ENCODE measurements around the gene TRNAU1AP. TPM values are rescaled to one million over a fixed set of nuclear protein-coding genes. Genes with fewer than 3 reads are reported as not detected.
"Not testable (repeated sequence)": the region's sequence is repeated elsewhere in the genome, so short reads cannot be mapped to it uniquely, and the experiment has no call there.

TRNAU1AP gene
- total RNA-seq, 1 donor from 2014 or later, result 11.0 TPM

DNA sequence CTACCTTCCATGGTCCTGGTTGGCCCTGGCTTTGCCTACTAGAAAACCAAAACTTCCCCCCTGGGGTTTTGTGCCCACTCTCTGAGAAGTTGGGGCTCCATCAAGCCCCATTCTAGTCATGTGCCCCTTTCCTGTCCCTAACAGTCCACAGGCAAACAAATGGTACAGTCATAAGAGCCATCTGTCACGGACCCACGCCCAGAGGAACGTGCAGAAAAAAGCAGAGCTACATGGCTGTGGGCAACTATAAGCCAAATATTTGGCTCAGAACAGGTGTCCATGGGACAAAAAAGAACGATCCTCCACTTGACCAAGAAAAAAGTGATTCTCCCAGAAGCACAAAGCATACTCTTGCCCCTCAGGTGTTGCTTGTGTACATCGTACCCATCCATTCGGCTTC lies 14.6 kb upstream of the TRNAU1AP start:
- no peak for DNase-seq (ENCODE audit: low spot score in 2 of 2)
- H3K36me3 ChIP-seq, result peaks cover 0 to 5% of the 10 kb centered on the region in 2 donors
- intact Hi-C loops (cut with DNase I), result no loop called here

DNA sequence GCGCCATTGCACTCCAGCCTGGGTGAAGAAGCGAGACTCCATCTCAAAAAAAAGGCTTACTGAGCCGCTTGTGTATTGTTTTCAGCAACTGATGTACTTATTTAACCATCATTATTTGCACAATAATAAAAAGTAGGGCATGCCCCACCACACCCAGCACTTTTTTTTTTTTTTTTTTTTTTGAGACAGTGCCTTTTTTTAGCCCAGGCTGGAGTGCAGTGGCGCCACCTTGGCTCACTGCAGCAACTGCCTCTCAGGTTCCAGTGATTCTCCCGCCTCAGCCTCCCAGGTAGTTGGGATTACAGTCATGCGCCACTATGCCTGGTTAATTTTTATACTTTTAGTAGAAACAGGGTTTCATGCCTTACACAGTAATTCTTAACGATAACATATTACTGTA lies 12.2 kb upstream of the TRNAU1AP start:
- TF ChIP-seq, protein P1, sequence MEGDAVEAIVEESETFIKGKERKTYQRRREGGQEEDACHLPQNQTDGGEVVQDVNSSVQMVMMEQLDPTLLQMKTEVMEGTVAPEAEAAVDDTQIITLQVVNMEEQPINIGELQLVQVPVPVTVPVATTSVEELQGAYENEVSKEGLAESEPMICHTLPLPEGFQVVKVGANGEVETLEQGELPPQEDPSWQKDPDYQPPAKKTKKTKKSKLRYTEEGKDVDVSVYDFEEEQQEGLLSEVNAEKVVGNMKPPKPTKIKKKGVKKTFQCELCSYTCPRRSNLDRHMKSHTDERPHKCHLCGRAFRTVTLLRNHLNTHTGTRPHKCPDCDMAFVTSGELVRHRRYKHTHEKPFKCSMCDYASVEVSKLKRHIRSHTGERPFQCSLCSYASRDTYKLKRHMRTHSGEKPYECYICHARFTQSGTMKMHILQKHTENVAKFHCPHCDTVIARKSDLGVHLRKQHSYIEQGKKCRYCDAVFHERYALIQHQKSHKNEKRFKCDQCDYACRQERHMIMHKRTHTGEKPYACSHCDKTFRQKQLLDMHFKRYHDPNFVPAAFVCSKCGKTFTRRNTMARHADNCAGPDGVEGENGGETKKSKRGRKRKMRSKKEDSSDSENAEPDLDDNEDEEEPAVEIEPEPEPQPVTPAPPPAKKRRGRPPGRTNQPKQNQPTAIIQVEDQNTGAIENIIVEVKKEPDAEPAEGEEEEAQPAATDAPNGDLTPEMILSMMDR (IDR thresholded peaks at IDR 0.05), result no peak
- H3K36me3 ChIP-seq, result peaks cover 0 to 5% of the 10 kb centered on the region in 2 donors
- intact Hi-C loops (cut with DNase I), result no loop called here
- H3K4me3 ChIP-seq, result no peak overlapping the region
- DNase-seq (ENCODE audit: low spot score in 2 of 2), result no peak
- H3K4me1 ChIP-seq, result no peaks in the 10 kb centered on the region
- no peaks in the 10 kb centered on the region for H3K27me3 ChIP-seq
- no peak overlapping the region for H3K27ac ChIP-seq
- H3K9me3 ChIP-seq, result no peaks in the 10 kb centered on the region

More for the DNA sequence above, 14.6 kb upstream of the TRNAU1AP start:
- Histone ChIP-seq H3K4me1 (no peaks in the 10 kb centered on the region), H3K27me3 (no peaks in the 10 kb centered on the region), H3K4me3 (no peak overlapping the region), H3K27ac (no peak overlapping the region), H3K9me3 (no peaks in the 10 kb centered on the region)
- TF ChIP-seq, protein P1 (IDR thresholded peaks at IDR 0.05), result no peak

DNA sequence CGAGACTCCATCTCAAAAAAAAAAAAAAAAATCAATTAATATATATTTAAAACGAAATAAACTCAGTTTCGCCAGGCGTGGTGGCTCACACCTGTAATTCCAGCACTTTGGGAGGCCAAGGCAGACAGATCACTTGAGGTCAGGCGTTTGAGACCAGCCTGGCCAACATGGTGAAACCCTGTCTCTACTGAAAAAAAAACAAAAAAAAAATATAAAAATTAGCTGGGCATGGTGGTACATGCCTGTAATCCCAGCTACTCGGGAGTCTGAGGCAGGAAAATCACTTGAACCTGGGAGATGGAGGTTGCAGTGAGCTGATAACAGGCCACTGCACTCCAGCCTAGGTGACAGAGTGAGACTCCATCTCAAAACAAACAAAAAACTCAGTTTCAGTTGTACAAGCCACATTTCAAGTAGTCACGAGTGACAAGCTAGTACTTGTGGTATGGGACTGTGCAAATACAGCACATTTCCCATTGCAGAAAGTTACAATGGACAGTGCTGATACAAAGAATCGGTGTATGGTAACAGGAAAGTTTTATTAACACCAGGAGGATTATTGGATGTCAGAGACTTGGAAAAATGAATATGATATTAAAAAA lies 11.4 kb upstream of the TRNAU1AP start:
- intact Hi-C loops (cut with DNase I); H3K9me3 ChIP-seq; H3K27ac ChIP-seq; H3K27me3 ChIP-seq; DNase-seq (ENCODE audit: low spot score in 2 of 2); H3K36me3 ChIP-seq; H3K4me3 ChIP-seq; H3K4me1 ChIP-seq: not testable (repeated sequence)

DNA sequence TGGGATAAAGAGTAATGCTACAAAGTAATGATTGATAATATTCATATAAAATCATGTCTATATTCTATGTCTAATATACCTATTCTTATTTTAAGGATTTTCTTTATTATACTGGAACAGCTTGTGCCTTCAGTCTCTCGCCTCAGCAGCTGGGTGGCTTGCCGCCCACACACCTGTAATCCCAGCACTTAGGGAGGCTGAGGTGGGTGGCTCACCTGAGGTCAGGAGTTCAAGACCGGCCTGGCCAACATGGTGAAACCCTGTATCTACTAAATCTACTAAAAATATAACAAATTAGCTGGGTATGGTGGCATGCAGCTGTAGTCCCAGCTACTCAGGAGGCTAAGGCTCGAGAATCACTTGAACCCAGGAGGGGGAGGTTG lies 7.6 kb upstream of the TRNAU1AP start:
- TF ChIP-seq, protein P1 (IDR thresholded peaks at IDR 0.05), result no peak
- Histone ChIP-seq H3K36me3 (no peaks in the 10 kb centered on the region), H3K9me3 (no peaks in the 10 kb centered on the region), H3K27me3 (no peaks in the 10 kb centered on the region), H3K4me3 (no peak overlapping the region), H3K4me1 (no peaks in the 10 kb centered on the region), H3K27ac (no peak overlapping the region)
- intact Hi-C loops (cut with DNase I), result no loop called here
- no peak for DNase-seq (ENCODE audit: low spot score in 2 of 2)

DNA sequence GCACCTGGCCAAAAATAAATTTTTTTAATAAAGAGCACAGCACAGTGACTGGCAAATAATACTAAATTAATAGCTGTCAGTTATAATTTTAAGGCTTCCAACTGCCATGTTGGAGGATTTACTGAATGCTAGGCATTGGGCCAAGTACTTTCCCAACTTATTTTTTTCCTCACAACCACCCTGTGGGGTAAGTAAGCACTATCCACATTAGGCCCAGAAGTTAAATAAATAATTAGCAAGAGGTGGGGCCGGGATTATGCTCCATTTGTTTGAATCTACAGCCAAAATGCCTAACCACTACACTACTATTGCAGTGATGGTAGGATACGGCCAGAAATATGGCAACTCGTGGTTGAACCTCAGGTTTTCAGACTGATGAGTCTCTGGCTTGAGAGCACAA lies 4.6 kb upstream of the TRNAU1AP start:
- intact Hi-C loops (cut with DNase I), result no loop called here
- TF ChIP-seq, protein P1 (IDR thresholded peaks at IDR 0.05), result no peak
- H3K36me3 ChIP-seq, result no peaks in the 10 kb centered on the region
- no peak overlapping the region for H3K27ac ChIP-seq
- H3K27me3 ChIP-seq, result no peaks in the 10 kb centered on the region
- no peak overlapping the region for H3K4me3 ChIP-seq
- peaks cover 0 to 3% of the 10 kb centered on the region in 2 donors for H3K4me1 ChIP-seq
- no peaks in the 10 kb centered on the region for H3K9me3 ChIP-seq
- DNase-seq (ENCODE audit: low spot score in 2 of 2), result no peak

DNA sequence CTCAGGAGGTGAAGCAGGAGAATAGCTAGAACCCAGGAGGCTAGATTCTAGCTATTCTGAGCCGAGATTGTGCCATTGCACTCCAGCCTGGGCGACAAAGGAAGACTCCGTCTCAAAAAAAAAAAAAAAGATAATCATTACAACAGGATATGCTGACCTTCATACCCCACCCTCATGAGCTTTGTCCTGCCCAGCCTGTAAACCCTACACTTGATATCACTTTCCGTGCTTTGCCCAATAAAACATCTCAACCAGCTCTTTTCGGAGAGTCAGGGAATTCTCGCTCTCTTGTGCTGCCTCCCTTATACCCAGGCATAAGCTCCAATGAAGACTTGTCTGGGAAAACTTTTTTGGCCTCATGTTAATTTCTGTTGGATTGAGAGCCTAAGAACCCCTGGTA lies 1.5 kb upstream of the TRNAU1AP start:
- intact Hi-C loops (cut with DNase I), result no loop called here
- H3K27ac ChIP-seq, result no peak overlapping the region
- H3K36me3 ChIP-seq, result peaks cover 0 to 15% of the 10 kb centered on the region in 2 donors
- no peaks in the 10 kb centered on the region for H3K9me3 ChIP-seq
- H3K27me3 ChIP-seq, result no peaks in the 10 kb centered on the region
- peaks cover 0 to 10% of the 10 kb centered on the region in 2 donors for H3K4me1 ChIP-seq
- TF ChIP-seq, protein P1 (IDR thresholded peaks at IDR 0.05), result no peak
- no peak overlapping the region for H3K4me3 ChIP-seq
- DNase-seq (ENCODE audit: low spot score in 2 of 2), result no peak
